Activated CD8-positive, alpha-beta memory T cell treated with anti-CD3 and anti-CD28 coated beads for 36 hours (primary cell): Measurements from ENCODE around the gene CYP11A1. TPM values are rescaled to one million over a fixed set of nuclear protein-coding genes. Genes with fewer than 3 reads are reported as not detected.

ENCODE experiments used
- CTCF ChIA-PET: fragments of 350-600 bp; sonication (Branson Sonifier 250); formaldehyde crosslinking; loops from one replicate; lab custom pipeline; 2021; ENCODE audit warnings: antibody characterized with exemption; lab: Charles Lee
- POLR2A ChIA-PET: fragments of 350-600 bp; sonication (Branson Sonifier 250); formaldehyde crosslinking; loops from one replicate; lab custom pipeline; 2021; ENCODE audit warnings: antibody characterized with exemption; lab: Charles Lee
- total RNA-seq, 2 experiments: library from RNA; stranded (reverse); gene quantifications; one replicate each; pipeline ENCODE4 v1.2.3, GENCODE V29; 2021

The CYP11A1 gene
- total RNA-seq, 2 experiments from 2014 or later, result 0.13 to 0.23 TPM

DNA sequence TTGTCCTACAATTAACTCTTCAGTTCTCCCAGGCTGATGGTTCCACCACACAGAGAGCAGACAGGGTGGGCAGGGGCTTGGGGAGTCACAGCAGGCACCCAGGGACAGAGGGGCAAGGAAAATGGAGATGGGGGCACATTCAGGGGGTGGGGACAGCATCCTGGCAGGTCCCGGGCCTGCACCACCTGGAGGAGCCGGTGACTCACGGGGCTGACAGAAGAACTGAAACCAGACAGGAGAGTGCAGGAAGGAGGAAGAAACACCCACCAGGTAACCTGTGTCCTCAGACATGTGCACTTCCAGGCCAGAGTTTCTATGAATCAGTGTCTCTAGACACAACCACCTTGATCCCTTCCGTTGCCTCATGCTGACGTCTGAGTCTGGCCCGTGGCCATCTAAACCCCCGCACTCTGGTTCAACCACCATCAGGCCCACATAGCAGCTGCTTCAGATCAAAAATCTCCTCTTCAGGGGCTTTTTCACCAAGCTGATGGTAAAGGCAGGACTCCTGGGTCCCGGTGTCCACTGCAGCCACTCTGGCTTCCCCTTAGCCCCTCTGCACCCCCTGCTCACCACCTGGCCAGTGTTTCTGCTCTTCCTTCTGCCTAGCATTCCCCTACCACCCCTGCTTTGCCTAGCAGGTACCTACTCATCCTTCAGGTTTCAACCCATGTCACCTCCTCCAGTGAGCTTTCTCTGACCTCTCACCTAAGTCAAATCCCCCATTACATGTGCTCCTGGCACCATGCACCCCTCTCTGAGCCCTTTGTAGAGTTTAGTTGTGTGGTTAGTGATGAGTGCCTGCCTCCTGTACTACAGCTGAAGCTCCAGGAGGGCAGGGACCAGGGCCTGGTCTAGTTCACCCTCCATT, 16.5 kb upstream of the CYP11A1 start:
- CTCF ChIA-PET, result interaction anchor here (1.1 to 9.8 kb wide), 7 partner anchors 9 to 387 kb away, joined by 4 to 243 read pairs (median 10); partner anchors contain the start of genes ARID3B and SEMA7A
- POLR2A ChIA-PET, result interaction anchor here (1.0 to 4.6 kb wide), 8 partner anchors 8 to 77 kb away, joined by 3 to 110 read pairs (median 9); partner anchors contain the start of genes SEMA7A and UBL7

DNA sequence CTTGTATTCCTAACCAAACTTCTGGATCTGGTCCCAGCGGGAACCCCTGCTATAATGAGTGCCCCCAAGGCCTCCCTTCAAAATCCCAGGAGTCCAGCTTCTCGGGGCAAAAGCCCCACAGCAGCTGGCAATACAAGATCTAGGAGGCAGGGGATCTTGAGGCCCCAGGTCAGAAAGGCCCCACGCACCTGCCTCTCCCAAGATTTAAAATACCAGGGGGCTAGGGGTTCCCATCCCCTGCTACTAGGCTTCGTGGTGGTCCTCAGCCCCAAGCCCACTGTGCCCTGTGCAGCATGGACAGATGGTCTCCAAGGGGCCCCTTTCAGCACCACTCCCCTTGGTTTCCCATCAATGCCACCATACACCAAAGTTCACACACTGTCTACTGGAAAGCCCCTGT, 15.8 kb upstream of the CYP11A1 start:
- POLR2A ChIA-PET, result interaction anchor here (0.9 to 4.6 kb wide), 3 partner anchors 14 to 26 kb away, joined by 3 to 110 read pairs (median 3); no protein-coding TSS in a partner anchor
- CTCF ChIA-PET, result interaction anchor here (1.0 to 9.8 kb wide), 7 partner anchors 8 to 249 kb away, joined by 4 to 243 read pairs (median 10); partner anchors contain the start of genes ARID3B and SEMA7A

DNA sequence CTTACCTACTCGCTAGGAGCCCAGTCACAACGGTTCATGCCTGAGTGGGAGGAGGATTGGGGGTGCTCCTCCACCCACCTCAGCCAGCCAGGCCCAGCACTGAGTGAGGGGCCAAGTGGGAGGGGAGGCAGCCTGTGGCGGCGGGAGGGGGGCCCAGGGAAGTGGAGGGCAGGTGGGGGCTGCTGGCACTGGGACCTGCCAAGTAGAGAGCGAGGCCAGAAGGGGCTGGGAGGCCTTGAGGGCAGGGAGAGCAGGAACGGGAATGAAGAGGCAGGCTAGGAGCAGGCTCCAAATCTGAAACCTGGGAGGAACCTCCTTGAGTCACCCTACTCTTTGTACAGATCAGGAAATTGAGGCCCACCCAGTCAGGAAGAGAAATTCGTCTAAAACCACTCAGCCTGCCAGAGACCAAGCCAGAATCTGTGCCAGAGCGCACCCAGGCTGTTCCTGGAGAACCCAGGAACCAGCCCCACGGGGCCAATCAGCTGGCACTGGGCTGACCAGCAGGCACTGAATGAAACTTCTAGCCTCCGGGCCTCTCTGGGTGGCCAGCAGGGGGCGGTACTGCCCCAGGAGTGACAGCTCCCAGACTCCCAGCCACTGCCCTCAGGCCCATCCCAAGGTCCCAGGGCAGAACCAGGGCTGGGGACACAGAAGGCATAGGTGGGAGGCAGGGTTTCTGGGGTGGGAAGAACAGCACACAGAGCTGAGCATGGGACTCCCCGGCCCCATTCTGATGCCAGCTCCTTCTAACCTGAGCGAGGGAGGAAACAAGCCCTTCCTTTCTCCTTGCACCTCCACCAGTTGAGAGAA, 14.8 kb upstream of the CYP11A1 start:
- ChIA-PET POLR2A (interaction anchor here (0.7 to 4.6 kb wide), 6 partner anchors 15 to 79 kb away, joined by 3 to 110 read pairs (median 3); partner anchors contain the start of gene UBL7), CTCF (interaction anchor here (0.7 to 9.8 kb wide), 20 partner anchors 8 to 401 kb away, joined by 3 to 243 read pairs (median 5); partner anchors contain the start of genes ARID3B, SEMA7A and UBL7)

DNA sequence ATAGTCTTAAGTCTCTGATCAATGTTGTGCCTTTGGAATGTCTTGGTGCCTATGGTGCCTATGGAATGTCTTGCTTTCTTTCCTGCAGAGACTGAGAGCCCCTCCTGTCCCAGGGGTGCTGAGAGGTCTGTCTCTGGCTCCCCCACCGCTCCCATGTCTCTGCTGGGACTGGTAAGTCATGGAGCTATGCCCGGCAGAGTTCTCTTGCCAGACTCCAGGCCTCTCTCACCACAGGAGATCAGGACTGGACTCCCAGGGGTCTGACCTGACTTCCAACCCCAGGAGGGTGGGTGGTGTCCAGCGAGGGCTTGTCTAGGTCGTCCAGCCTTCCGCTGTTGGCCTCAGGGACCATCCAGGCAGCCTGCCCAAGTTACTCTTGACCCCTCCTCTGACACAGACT, 14.0 kb upstream of the CYP11A1 start:
- POLR2A ChIA-PET, result interaction anchor here (0.7 to 4.6 kb wide), 2 partner anchors 19 to 20 kb away, joined by 3 to 110 read pairs; no protein-coding TSS in a partner anchor

DNA sequence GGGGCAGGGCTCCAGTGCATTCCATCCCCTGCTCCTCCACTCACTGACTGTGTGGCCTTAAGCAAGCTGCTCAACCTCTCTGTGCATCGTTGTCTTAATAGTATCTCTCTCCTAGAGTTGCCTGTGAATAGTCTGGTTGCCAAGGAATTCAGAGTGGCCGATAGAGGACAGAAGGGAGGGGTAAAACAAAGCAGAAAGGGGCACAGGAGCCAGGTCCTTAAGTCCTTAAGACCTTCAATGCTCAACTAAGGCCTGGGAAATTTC, 13.7 kb upstream of the CYP11A1 start:
- POLR2A ChIA-PET, result no interaction called here
- CTCF ChIA-PET, result interaction anchor here (1.0 to 9.8 kb wide), 6 partner anchors 19 to 147 kb away, joined by 3 to 243 read pairs (median 6); partner anchors contain the start of gene SEMA7A

More for the DNA sequence above, 14.0 kb upstream of the CYP11A1 start:
- CTCF ChIA-PET, result interaction anchor here (1.3 to 9.8 kb wide), 6 partner anchors 18 to 147 kb away, joined by 4 to 243 read pairs (median 6); partner anchors contain the start of gene SEMA7A

DNA sequence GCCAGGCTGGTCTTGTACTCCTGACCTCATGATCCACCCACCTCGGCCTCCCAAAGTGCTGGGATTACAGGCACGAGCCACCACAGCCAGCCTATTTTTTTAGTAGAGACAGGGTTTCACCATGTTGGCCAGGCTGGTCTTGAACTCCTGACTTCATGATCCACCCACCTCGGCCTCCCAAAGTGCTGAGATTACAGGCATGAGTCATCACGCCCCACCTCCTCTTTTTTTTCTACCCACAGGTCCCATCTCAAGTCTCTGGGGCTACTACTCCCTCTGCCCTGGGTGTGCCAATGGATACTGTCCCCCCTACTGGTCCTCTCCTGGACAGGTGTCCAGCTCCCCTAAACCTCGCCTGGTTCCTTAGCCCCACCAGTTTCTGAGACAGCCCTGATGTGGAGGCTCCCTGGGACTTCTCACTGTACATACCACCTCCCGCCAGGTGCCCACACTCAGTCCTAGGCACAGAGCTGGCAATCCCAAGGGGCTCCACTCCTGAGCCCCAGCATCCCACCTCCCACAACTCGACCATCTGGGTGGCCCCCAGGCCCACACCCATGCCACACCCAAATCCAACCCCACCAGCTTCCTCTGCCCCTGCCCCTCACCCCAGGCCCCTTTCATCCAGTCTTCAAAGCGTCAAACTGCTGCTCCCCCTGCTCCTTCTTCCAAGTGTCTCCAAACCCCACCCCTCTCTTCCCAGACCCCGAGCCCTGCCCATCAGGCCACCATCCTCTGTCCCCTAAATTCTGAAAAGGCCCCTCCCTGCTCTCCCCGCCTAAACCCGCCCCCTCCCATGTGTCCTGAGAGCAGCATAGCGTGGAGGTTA, 13.1 kb upstream of the CYP11A1 start:
- CTCF ChIA-PET, result interaction anchor here (0.7 to 9.8 kb wide), 6 partner anchors 19 to 148 kb away, joined by 3 to 243 read pairs (median 4); partner anchors contain the start of gene SEMA7A
- POLR2A ChIA-PET, result interaction anchor here (0.7 kb wide), 1 partner anchor 17 kb away, joined by 5 read pairs; no protein-coding TSS in a partner anchor

DNA sequence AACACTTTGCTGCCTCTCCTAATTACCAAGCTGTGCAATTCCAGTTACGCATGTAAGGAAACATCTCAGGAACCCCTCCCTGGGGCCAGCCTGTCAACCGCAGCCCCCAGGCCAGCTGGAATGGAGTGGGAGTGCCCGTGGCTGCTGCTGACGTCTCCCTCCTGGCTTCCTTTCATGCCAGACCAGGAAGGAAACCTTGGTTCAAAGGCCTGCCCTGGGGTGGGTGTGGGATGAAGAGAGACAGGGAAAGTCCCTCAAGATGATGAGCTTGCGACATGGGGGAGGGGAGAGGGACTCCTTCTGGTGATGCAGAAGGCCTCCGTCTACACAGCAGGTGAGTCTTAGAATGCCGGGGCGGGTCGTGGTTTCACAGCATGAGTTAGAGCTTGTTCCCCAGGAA, 11.4 kb upstream of the CYP11A1 start:
- CTCF ChIA-PET, result interaction anchor here (0.6 to 9.8 kb wide), 9 partner anchors 12 to 390 kb away, joined by 3 to 243 read pairs (median 4); partner anchors contain the start of genes SEMA7A and UBL7
- POLR2A ChIA-PET, result interaction anchor here (0.6 to 1.0 kb wide), 4 partner anchors 62 to 167 kb away, joined by 3 to 4 read pairs (median 3); no protein-coding TSS in a partner anchor

DNA sequence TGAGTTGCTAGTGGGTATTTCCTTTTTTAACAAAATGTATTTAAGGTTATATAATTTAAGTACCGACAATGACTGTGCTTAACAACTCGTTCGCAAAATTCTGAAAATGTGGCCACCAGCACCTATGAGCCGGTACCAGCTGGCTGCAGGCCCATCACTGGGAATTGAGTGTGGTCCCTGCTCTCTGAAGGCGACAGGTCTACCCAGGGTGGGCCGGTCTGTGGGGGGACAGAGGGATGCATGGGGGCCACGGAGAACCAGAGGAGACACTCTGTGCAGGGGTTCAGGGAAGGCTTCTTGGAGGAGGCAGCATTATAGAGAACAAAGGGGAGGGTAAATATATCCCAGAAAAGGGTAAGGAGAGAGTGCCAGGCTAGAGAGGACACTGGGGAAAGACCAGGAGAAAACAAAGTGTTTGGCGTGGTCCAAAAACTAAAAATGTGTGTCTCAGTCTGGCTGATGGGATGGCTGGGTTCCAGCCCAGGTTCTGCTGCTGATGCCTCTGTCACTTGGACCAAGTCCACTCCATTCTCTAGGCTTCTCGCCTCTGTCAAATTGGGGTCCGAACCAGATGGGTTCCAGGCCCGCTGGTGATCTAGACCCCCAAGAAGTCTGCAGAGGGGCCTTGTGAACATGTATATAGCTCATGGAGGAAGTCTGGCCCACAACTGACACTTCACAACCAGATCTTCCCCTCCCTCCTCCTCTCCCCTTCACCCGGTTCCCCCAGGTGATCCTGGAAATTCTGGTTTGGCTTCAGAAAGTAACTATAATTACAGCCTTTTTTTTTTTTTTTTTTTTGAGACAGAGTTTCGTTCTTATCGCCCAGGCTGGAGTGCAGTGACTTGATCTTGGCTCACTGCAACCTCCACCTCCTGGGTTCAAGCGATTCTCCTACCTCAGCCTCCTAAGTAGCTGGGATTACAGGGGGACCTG, 10.7 kb upstream of the CYP11A1 start:
- POLR2A ChIA-PET, result interaction anchor here (0.7 to 1.0 kb wide), 2 partner anchors 15 to 168 kb away, joined by 3 to 4 read pairs; no protein-coding TSS in a partner anchor
- CTCF ChIA-PET, result interaction anchor here (0.6 to 9.8 kb wide), 13 partner anchors 11 to 412 kb away, joined by 3 to 243 read pairs (median 4); partner anchors contain the start of genes SEMA7A and UBL7

DNA sequence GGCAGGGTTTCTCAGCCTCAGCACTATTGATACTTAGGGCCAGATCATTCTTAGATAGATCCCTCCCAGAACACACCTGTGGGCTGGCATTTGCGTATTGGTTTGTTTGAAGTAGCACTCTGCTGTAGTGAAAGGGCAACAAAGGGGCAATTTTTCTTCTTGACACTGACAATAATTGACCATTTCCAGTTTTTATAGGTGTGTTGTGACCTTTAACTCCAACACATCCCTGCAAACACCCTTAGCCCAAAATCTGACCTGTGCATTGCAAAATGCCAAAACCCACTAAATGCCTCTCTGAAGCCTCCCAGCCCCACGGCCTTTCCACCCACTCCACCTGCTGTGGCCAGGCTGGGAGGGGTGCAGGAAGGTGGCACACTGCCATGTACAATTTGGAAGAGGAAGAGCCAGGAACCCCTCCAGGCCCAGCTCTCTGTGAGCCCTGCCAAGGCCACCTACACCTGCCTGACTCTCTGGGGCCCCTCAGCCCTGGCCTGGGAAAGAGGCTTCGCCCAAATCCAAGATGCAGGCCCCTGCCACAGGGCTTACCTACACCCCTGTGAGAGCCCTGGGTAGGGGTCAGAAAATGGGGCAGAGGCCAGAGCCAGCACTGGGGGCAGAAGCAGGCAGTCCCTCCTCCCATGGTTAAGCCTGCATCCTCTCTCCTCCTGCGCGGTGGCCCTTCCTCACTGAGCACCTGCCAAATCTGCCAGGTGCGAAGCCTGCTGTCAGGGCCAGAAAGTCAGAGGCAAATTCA, 9.6 kb upstream of the CYP11A1 start:
- POLR2A ChIA-PET, result no interaction called here

DNA sequence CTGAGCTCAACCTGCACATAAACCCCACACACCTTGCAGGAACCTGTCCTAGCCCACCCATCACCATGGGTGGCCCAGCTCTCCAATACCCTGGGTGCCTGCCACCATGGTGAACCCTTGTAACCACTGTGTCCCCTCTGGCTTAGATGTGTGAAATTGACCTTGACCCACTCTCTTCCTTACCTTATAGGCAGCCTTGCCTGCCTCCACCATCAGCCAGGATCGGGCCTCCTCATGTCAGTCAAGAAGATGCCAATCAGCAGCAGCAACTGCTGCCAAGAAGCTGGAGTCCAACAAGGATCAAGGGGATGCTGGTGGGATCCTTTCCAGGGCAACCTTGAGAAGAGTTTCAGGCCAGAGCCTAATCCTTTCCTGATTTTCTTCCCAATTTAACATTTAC, 8.8 kb upstream of the CYP11A1 start:
- ChIA-PET POLR2A (interaction anchor here (0.8 to 2.2 kb wide), 2 partner anchors 9 to 85 kb away, joined by 3 to 8 read pairs; partner anchors contain the start of gene UBL7), CTCF (interaction anchor here (0.5 to 9.0 kb wide), 16 partner anchors 8 to 402 kb away, joined by 3 to 126 read pairs (median 4); partner anchors contain the start of genes SEMA7A and UBL7)

More for the DNA sequence above, 9.6 kb upstream of the CYP11A1 start:
- CTCF ChIA-PET, result interaction anchor here (1.1 to 9.0 kb wide), 5 partner anchors 26 to 255 kb away, joined by 3 to 126 read pairs (median 4); partner anchors contain the start of gene SEMA7A

DNA sequence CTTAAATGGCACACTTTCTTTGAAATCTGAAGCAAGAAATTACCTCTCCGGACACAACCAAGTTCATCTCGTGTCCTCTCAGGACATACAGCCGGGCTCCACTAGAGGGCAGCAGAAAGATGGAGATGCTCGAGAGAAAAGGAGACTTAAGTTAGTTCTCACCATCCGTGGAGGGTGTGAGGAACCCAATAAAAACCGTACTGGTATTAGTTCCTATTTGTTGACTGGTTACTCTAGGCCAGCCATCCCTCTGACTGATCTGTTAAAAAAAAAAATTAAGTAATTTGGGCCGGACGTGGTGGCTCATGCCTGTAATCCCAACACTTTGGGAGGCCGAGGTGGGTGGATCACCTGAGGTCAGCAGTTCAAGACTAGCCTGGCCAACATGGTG, 7.9 kb upstream of the CYP11A1 start:
- ChIA-PET POLR2A (interaction anchor here (2.2 kb wide), 1 partner anchor 86 kb away, joined by 8 read pairs; the partner anchor contains the start of gene UBL7), CTCF (interaction anchor here (0.6 to 9.0 kb wide), 19 partner anchors 7 to 403 kb away, joined by 3 to 126 read pairs (median 4); partner anchors contain the start of genes SEMA7A and UBL7)

DNA sequence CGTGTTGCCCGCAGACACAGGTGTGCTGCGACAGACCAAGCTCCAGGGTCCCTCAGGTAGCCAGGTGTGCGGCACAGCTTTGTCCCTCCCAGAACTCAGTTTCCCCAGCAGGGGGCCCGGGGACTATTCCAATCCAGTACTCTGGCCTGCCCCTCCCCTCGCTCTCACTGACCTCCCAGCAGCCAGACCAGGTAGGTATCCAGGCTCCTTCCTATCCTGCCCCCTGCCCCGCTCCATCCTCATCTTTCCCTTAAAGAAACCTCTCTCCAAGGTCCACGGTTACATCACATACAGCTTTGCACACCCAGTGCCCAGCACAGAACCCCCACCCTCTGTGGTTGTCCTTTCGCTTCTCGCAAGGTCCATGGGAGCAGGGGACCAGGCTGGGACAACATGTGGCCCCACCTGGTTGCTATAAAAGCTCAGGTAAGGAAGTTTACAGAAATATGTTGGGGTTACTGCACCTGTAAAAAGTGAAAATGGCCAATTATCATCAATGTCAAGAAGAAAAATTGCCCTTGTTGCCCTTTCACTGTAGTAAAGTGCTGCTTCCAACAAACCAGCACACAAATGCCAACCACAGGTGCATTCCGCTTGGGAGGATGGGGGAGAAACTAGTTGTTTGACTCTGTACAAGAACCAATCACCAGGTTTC, 7.3 kb upstream of the CYP11A1 start:
- CTCF ChIA-PET, result interaction anchor here (0.7 to 9.0 kb wide), 24 partner anchors 8 to 394 kb away, joined by 3 to 126 read pairs (median 4); partner anchors contain the start of genes SEMA7A and UBL7
- POLR2A ChIA-PET, result interaction anchor here (0.5 to 2.2 kb wide), 2 partner anchors 26 to 86 kb away, joined by 8 read pairs; partner anchors contain the start of gene UBL7

DNA sequence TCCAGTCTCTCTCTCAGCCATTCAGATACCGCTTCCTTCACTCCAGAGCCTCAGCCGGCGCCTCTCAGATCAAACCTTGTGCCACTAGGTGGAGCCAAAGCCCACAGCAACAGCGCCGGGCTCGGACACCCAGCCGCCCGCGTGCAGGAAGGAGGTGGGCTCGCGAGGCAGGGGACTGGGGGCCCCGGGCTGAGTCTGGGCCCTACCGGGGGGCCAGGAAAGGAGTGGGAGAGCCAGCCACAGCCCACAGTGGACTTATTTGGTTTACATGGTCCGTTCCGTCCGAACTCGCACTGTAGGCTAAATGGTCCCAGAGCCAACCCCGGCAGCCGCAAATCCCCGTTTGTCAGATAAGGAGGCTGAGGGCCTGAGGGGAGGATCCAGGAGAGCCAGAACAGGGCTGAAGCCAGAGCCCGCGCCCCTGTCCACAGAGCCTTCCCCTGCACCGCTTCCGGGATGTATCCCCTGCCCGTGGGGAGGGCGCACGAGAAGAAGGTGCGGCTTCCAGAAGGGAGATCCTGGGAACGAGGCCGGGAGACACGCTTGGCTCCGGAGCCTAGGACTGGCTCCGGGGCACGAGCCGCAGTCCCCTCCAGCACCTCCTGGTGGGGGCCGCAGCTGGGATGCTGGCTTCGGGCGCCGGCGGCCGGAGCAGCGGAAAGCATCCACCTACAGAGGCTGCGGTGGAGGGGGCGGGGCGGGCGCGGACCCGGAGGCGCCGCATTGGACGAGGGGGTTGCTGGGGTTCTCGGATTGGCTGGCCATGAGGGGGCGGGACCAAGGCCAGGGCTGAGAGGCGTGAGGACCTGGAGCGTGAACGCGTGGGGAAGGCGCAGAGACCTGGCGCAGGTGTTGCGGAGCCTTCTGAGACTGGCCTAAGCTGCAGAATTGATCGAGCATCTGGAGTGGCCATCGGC, 6.5 kb upstream of the CYP11A1 start:
- CTCF ChIA-PET, result interaction anchor here (0.7 to 9.0 kb wide), 30 partner anchors 9 to 397 kb away, joined by 3 to 126 read pairs (median 4); partner anchors contain the start of genes ARID3B, SEMA7A and UBL7

More for the DNA sequence above, 6.5 kb upstream of the CYP11A1 start:
- POLR2A ChIA-PET, result interaction anchor here (0.5 to 2.2 kb wide), 2 partner anchors 26 to 87 kb away, joined by 8 read pairs; partner anchors contain the start of gene UBL7
